Sigmoid colon (tissue), 7 donors: Measurements from ENCODE around the gene TCEANC2. TPM values are rescaled to one million over a fixed set of nuclear protein-coding genes. Genes with fewer than 3 reads are reported as not detected.

Experiments used
- DNase-seq: peaks from one replicate; pipeline ENCODE4 v3.0.0-alpha.2; 2019
- H3K27ac ChIP-seq, 4 donors: fragments of 200-600 bp; sonication (generic); one replicate each; pipeline ENCODE4 v1.5.1; 2016 to 2019; ENCODE audit warnings: mild to moderate bottlenecking in 1 of 4
- H3K27me3 ChIP-seq, 3 donors: fragments of 200-600 bp; sonication (generic); one replicate each; pipeline ENCODE4 v1.5.1; 2019; ENCODE audit warnings: mild to moderate bottlenecking in 1 of 3
- H3K36me3 ChIP-seq, 4 donors: fragments of 200-600 bp; sonication (generic); one replicate each; pipeline ENCODE4 v1.5.1; 2016 to 2019
- H3K4me1 ChIP-seq, 4 donors: fragments of 200-600 bp; sonication (generic); one replicate each; pipeline ENCODE4 v1.5.1; 2017 to 2019
- H3K4me3 ChIP-seq, 4 donors: fragments of 200-600 bp; sonication (generic); one replicate each; pipeline ENCODE4 v1.5.1; 2017 to 2019; ENCODE audit warnings: mild to moderate bottlenecking in 2 of 4, moderate library complexity in 1 of 4
- H3K9me3 ChIP-seq, 4 donors: fragments of 200-600 bp in 3 of 4; sonication (generic) in 3 of 4; one replicate each; pipeline versions ENCODE4 v1.5.1 to v1.6.1; 2013 to 2019
- EP300 ChIP-seq, 4 donors: sonication (generic); formaldehyde crosslinking; IDR thresholded peaks; one replicate each; pipeline ENCODE4 v1.6.1; 2017; ENCODE audit warnings: antibody characterized with exemption in 4 of 4
- POLR2A ChIP-seq, 2 donors: fragments of 450-650 bp; IDR thresholded peaks; one replicate each; pipeline ENCODE4 v1.6.1; 2016; ENCODE audit warnings: antibody characterized with exemption in 2 of 2, mild to moderate bottlenecking in 2 of 2, moderate library complexity in 2 of 2
- POLR2AphosphoS5 ChIP-seq, 4 donors: sonication (generic); formaldehyde crosslinking; IDR thresholded peaks; one replicate each; pipeline ENCODE4 v1.6.1; 2017; ENCODE audit warnings: antibody characterized with exemption in 4 of 4
- WGBS, 2 donors: extraction: QIAGEN DNeasy Blood & Tissue Kit; methylation state at CpG; one replicate each; pipeline ENCODE4 v1.1.7; 2013; 5-methylcytosine and 5-hydroxymethylcytosine counted together
- intact Hi-C: fragments of 100-400 bp; cut with DNase I; formaldehyde crosslinking; loops from one replicate; pipeline ENCODE4 v1.15.1; 2023
- polyA plus RNA-seq, 3 donors: library from polyadenylated mRNA; stranded (reverse); fragments of 200-250 nt; gene quantifications; one replicate each; pipeline ENCODE4 v1.2.3, GENCODE V29; 2013
- total RNA-seq, 4 donors: library from RNA; depleted of rRNA; stranded (reverse); fragments of >200 nt; gene quantifications; one replicate each; pipeline ENCODE4 v1.1.0, GENCODE V29; 2016
- TF ChIP-seq, protein P1 (sequence below), 4 experiments: fragments of 450-650 bp in 3 of 4; fragments of 200-600 bp in 1 of 4; IDR thresholded peaks; one replicate each; pipeline ENCODE4 v1.5.1; 2016 to 2019; ENCODE audit warnings: antibody characterized with exemption in 4 of 4, mild to moderate bottlenecking in 3 of 4, moderate library complexity in 2 of 4
- donor health status: healthy with polysubstance abuse.
- donor health status: Bipolar disorder and iron deficiency.
- donor health status: healthy.

The TCEANC2 gene
- total and polyA plus RNA-seq, 7 donors, result 1.8 to 6.9 (median 6.1) TPM

DNA sequence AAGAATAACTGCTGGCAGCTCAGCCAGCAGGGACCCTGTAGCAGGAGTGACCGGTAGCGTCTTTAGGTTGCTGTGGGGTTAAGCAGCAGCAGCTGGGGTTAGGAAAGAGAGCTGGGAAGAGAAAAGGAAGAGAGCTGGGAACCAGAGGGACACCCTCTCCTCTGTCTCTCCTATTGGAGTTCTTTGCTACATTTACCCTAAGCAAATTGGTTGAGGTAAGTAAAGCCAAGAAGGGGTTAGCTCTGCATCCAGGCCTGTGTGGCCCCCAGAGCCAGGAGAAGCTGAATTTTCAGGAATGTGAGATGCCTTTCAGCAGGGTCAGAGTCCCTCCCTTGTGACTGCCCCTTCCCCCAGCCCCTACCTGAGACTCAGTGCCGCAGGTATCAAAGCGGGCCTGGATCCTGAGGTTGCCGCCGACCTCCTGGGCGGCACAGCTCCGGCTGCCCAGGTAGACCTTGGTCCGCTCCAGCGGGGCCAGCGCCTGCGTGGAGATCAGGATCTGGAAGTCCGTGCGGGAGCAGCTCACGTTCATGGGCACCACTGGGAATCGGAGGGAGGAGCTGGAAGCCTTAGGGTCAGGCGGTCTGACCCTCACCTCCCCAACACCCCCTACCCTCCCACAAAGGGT is 83.0 kb downstream of the TCEANC2 start:
- Histone ChIP-seq H3K27me3 (no peaks in the 10 kb centered on the region), H3K4me1 (no peaks in the 10 kb centered on the region), H3K27ac (no peak overlapping the region), H3K9me3 (no peaks in the 10 kb centered on the region), H3K36me3 (no peaks in the 10 kb centered on the region), H3K4me3 (no peak overlapping the region)
- TF ChIP-seq POLR2A (IDR thresholded peaks at IDR 0.05) (no peak), EP300 (IDR thresholded peaks at IDR 0.05) (no peak), POLR2AphosphoS5 (IDR thresholded peaks at IDR 0.05) (no peak)
- TF ChIP-seq, protein P1, sequence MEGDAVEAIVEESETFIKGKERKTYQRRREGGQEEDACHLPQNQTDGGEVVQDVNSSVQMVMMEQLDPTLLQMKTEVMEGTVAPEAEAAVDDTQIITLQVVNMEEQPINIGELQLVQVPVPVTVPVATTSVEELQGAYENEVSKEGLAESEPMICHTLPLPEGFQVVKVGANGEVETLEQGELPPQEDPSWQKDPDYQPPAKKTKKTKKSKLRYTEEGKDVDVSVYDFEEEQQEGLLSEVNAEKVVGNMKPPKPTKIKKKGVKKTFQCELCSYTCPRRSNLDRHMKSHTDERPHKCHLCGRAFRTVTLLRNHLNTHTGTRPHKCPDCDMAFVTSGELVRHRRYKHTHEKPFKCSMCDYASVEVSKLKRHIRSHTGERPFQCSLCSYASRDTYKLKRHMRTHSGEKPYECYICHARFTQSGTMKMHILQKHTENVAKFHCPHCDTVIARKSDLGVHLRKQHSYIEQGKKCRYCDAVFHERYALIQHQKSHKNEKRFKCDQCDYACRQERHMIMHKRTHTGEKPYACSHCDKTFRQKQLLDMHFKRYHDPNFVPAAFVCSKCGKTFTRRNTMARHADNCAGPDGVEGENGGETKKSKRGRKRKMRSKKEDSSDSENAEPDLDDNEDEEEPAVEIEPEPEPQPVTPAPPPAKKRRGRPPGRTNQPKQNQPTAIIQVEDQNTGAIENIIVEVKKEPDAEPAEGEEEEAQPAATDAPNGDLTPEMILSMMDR (IDR thresholded peaks at IDR 0.05), result no peak
- no peak for DNase-seq
- WGBS, 2 donors, result 96 to 97% methylated on average over 17 of the region's 17 CpGs
- intact Hi-C loops, result no loop called here

DNA sequence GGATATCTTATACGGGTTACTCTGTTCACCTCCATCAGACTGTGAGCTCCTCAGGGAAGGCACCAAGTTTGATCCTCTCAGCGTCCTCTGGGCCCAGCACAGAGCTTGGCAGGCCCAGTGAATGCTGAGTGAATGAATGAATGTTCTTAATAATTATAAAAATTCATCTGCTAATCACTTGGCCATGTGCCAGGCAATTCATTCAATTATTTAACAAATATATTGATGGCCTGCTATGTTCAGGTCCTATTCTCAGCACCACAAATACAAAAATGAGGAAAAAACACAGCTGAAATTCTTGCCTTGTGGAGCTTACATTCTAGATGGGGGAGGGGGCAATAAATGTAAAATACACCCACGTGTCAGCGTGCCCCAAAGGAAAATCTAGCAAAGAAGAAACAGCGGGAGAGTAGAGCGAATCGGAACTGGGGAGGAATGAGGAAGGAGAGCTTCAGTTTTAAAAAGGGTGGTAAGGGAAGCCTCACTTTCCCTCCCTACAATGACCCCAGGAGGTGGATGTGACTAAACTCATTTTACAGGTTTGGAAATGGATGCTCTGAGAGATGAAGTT is 83.6 kb downstream of the TCEANC2 start:
- no peak for TF ChIP-seq EP300 (IDR thresholded peaks at IDR 0.05)
- TF ChIP-seq, protein P1 (IDR thresholded peaks at IDR 0.05), result no peak
- no peak for TF ChIP-seq POLR2AphosphoS5 (IDR thresholded peaks at IDR 0.05)
- no peak for TF ChIP-seq POLR2A (IDR thresholded peaks at IDR 0.05)
- H3K4me1 ChIP-seq, result no peaks in the 10 kb centered on the region
- intact Hi-C loops, result no loop called here

DNA sequence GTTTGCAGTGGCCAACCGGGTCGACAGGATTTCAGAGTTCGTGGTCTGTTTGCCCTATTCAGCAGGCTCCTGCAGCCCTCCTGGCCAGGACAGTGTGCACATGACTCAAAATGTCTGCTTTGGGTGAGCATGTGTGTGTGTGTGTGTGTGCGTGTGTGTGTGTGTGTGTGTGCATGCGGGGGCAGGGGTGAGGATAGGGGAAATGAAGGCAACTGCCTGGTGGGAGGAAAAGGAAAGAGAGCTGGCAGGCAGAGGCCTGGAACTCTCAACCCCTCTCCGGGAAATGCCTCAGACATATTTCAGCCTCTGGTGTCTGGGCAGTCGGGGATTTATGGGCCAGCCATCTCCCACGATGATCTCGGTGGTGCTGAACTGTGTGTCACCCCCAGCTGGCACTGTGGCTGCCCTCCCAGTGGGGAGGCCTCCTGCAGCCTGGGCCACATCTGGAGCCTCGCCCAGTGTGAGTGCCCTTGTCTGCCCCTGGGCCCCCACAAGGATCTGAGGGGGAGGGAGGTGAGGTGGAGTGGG is 84.2 kb downstream of the TCEANC2 start:
- Histone ChIP-seq H3K4me3 (no peak overlapping the region), H3K27ac (no peak overlapping the region), H3K36me3 (no peaks in the 10 kb centered on the region), H3K4me1 (no peaks in the 10 kb centered on the region), H3K9me3 (no peaks in the 10 kb centered on the region), H3K27me3 (no peaks in the 10 kb centered on the region)
- DNase-seq, result no peak
- intact Hi-C loops, result no loop called here
- 51 to 54% methylated on average over 10 of the region's 10 CpGs for WGBS, 2 donors
- TF ChIP-seq POLR2AphosphoS5 (IDR thresholded peaks at IDR 0.05) (no peak), EP300 (IDR thresholded peaks at IDR 0.05) (no peak), POLR2A (IDR thresholded peaks at IDR 0.05) (no peak)
- TF ChIP-seq, protein P1 (IDR thresholded peaks at IDR 0.05), result no peak

More for the DNA sequence above, 83.6 kb downstream of the TCEANC2 start:
- no peaks in the 10 kb centered on the region for H3K27me3 ChIP-seq
- no peak for DNase-seq
- no peaks in the 10 kb centered on the region for H3K36me3 ChIP-seq
- 77 to 88% methylated on average over 7 of the region's 7 CpGs for WGBS, 2 donors
- no peaks in the 10 kb centered on the region for H3K9me3 ChIP-seq
- no peak overlapping the region for H3K27ac ChIP-seq
- no peak overlapping the region for H3K4me3 ChIP-seq

DNA sequence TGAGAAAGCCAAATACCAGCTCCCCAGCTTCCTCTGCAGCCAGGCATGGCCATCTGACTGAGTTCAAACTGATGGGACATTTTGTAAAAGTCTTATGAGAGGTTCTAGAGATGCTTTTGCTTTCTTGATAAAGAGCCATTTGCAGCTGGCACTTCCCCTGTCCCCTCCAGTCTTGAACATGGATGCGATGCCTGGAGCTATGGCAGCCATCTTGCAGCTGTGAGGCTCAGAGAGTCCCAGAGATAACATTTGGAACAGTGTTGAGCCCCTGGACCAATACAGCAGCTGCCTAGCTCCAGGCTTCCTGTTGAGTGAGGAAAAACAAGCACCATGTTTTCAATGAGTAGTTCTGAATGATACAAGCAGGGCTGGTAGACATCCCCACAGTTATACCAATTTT is 85.6 kb downstream of the TCEANC2 start:
- TF ChIP-seq, protein P1 (IDR thresholded peaks at IDR 0.05), result no peak
- no peak for TF ChIP-seq POLR2A (IDR thresholded peaks at IDR 0.05)
- no peak for TF ChIP-seq POLR2AphosphoS5 (IDR thresholded peaks at IDR 0.05)
- TF ChIP-seq EP300 (IDR thresholded peaks at IDR 0.05), result no peak
- H3K4me1 ChIP-seq, result no peaks in the 10 kb centered on the region
- no peaks in the 10 kb centered on the region for H3K9me3 ChIP-seq
- H3K27me3 ChIP-seq, result no peaks in the 10 kb centered on the region
- no peaks in the 10 kb centered on the region for H3K36me3 ChIP-seq
- no peak overlapping the region for H3K27ac ChIP-seq
- intact Hi-C loops, result no loop called here
- 96 to 97% methylated on average over 1 of the region's 1 CpG for WGBS, 2 donors
- no peak overlapping the region for H3K4me3 ChIP-seq
- no peak for DNase-seq
